ENCODE results near the gene WDR6.

The WDR6 gene

GRCh38 chr3:49007068-49007770, at the start of gene WDR6:
TSS of gene WDR6 (plus strand) at chr3:49007391. CDS start at chr3:49007432, 41 bp downstream.
- DNase-seq (ENCODE audit: low read depth, low spot score) = peak; percentile 99

GRCh38 chr3:48960841-48961413, 46.3 kb upstream of the WDR6 start:
- DNase-seq (ENCODE audit: low read depth, low spot score) = no peak

- no peak for DNase-seq (ENCODE audit: low read depth, low spot score)
Observed at GRCh38 chr3:48962340-48962739, 44.9 kb upstream of the WDR6 start.

- DNase-seq (ENCODE audit: low read depth, low spot score) = no peak
Observed at GRCh38 chr3:48962939-48963338, 44.3 kb upstream of the WDR6 start.

- DNase-seq (ENCODE audit: low read depth, low spot score) = no peak
Observed at GRCh38 chr3:48963591-48963990, 43.6 kb upstream of the WDR6 start.

GRCh38 chr3:48966367-48966766, 40.8 kb upstream of the WDR6 start:
- DNase-seq (ENCODE audit: low read depth, low spot score) = no peak

- no peak for DNase-seq (ENCODE audit: low read depth, low spot score)
Observed at GRCh38 chr3:48966876-48967361, 40.3 kb upstream of the WDR6 start.

- DNase-seq (ENCODE audit: low read depth, low spot score) = no peak
Observed at GRCh38 chr3:48970586-48970985, 36.6 kb upstream of the WDR6 start.

- DNase-seq (ENCODE audit: low read depth, low spot score) = no peak
Observed at GRCh38 chr3:48974076-48974864, 32.9 kb upstream of the WDR6 start.

GRCh38 chr3:48979451-48979850, 27.7 kb upstream of the WDR6 start:
- no peak for DNase-seq (ENCODE audit: low read depth, low spot score)

GRCh38 chr3:48980295-48980694, 26.9 kb upstream of the WDR6 start:
- DNase-seq (ENCODE audit: low read depth, low spot score) = no peak

- DNase-seq (ENCODE audit: low read depth, low spot score) = no peak
Observed at GRCh38 chr3:48982016-48982415, 25.2 kb upstream of the WDR6 start.

- no peak for DNase-seq (ENCODE audit: low read depth, low spot score)
Observed at GRCh38 chr3:48982686-48983085, 24.5 kb upstream of the WDR6 start.

- DNase-seq (ENCODE audit: low read depth, low spot score) = no peak
Observed at GRCh38 chr3:48983096-48983495, 24.1 kb upstream of the WDR6 start.

GRCh38 chr3:48984663-48985062, 22.5 kb upstream of the WDR6 start:
- no peak for DNase-seq (ENCODE audit: low read depth, low spot score)

GRCh38 chr3:48985831-48986376, 21.3 kb upstream of the WDR6 start:
- no peak for DNase-seq (ENCODE audit: low read depth, low spot score)

GRCh38 chr3:48989126-48989795, 17.9 kb upstream of the WDR6 start:
- peak; percentile 55 for DNase-seq (ENCODE audit: low read depth, low spot score)

GRCh38 chr3:48989796-48990635, 17.2 kb upstream of the WDR6 start, which contains the start of gene P4HTM:
TSS of gene P4HTM (plus strand) at chr3:48990241. CDS start at chr3:48990257, 16 bp downstream.
- DNase-seq (ENCODE audit: low read depth, low spot score) = peak; percentile 87

- DNase-seq (ENCODE audit: low read depth, low spot score) = peak; percentile 47
Observed at GRCh38 chr3:48990636-48991469, 16.3 kb upstream of the WDR6 start.

Measured in ELF-1 (cell line).